Lower leg skin (tissue), 3 donors: ENCODE results near the gene GPC1.

Experiments
- POLR2A ChIP-seq, 2 donors: fragments of 450-650 bp; IDR thresholded peaks; one replicate each; pipeline ENCODE4 v1.6.1; 2016 to 2017; ENCODE audit warnings: antibody characterized with exemption in 2 of 2, mild to moderate bottlenecking in 1 of 2, moderate library complexity in 1 of 2
- TF ChIP-seq, protein P1 (sequence below), 3 donors: fragments of 450-650 bp; IDR thresholded peaks; one replicate each; pipeline ENCODE4 v1.5.1; 2016; ENCODE audit warnings: antibody characterized with exemption in 3 of 3, mild to moderate bottlenecking in 3 of 3, moderate library complexity in 2 of 3

DNA sequence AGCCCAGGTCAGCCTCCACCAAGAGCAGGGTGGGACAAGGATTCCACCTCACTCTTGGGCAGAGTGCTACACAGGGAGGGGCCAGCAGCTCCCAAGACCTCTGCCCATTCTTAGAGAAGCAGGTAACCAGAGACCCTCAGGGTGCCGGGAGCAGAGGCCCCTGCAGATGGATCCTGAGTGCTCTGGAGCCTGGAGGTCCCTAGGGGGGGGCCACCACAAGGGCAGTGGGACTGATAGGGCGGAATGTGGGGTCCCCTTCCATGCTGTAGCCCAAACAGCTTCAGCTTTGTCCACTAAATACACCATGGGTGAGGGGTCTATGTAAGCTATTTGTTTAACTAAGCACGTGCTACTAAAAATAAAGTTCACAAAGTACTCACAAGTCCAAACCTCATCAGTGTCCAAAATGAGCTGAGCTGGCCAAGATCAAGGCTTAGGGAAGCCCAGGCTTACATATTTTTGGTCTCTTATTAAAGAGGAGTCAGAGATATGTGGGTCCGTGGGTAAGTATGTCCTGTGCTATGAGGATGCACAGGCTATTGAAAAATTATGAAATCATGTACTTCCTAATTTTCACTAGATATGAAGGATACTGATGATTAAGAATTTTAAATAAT lies 21.5 kb upstream of the GPC1 start:
- TF ChIP-seq, protein P1, sequence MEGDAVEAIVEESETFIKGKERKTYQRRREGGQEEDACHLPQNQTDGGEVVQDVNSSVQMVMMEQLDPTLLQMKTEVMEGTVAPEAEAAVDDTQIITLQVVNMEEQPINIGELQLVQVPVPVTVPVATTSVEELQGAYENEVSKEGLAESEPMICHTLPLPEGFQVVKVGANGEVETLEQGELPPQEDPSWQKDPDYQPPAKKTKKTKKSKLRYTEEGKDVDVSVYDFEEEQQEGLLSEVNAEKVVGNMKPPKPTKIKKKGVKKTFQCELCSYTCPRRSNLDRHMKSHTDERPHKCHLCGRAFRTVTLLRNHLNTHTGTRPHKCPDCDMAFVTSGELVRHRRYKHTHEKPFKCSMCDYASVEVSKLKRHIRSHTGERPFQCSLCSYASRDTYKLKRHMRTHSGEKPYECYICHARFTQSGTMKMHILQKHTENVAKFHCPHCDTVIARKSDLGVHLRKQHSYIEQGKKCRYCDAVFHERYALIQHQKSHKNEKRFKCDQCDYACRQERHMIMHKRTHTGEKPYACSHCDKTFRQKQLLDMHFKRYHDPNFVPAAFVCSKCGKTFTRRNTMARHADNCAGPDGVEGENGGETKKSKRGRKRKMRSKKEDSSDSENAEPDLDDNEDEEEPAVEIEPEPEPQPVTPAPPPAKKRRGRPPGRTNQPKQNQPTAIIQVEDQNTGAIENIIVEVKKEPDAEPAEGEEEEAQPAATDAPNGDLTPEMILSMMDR (IDR thresholded peaks at IDR 0.05), result no peak
- TF ChIP-seq POLR2A (IDR thresholded peaks at IDR 0.05), result no peak
